ENCODE results near the gene AAMP. TPM values are rescaled to one million over a fixed set of nuclear protein-coding genes. Genes with fewer than 3 reads are reported as not detected.

Gene AAMP
- total and polyA plus RNA-seq, 2 experiments from 2014 or later: 90.8 to 203 TPM

- Mint-ChIP-seq H3K4me1 (peaks cover 26% of the 10 kb centered on the region), H3K4me3 (no peak overlapping the region), H3K27me3 (ENCODE audit: insufficient read depth, low read depth, poor library complexity) (peaks cover 13% of the 10 kb centered on the region), H3K27ac (peak overlapping the region; percentile 42; the same call in 1 of the 2 replicates), H3K36me3 (ENCODE audit: low read depth) (peaks cover 42% of the 10 kb centered on the region), H3K9me3 (no peaks in the 10 kb centered on the region)
- Histone ChIP-seq H3K9me2 (ENCODE audit: insufficient read depth) (no peaks in the 10 kb centered on the region), H3K4me1 (ENCODE audit: insufficient read depth) (peaks cover 35% of the 10 kb centered on the region), H2AFZ (no peak overlapping the region), H4K20me1 (replicated peaks; ENCODE audit: insufficient read depth) (peaks cover 73% of the 10 kb centered on the region), H3K79me2 (replicated peaks; ENCODE audit: insufficient read depth) (peaks cover 88% of the 10 kb centered on the region), H3K4me2 (no peak overlapping the region), H3K4me3 (no peak overlapping the region), H3K27me3 (ENCODE audit: insufficient read depth) (no peaks in the 10 kb centered on the region), H3F3A (replicated peaks; ENCODE audit: low read depth) (peaks cover 3% of the 10 kb centered on the region; the same call in 1 of the 2 replicates), H3K36me3 (ENCODE audit: insufficient read depth) (0 out of 2 replicates have a peak, but pooled peaks cover 14% of the 10 kb centered on the region), H3K27ac (ENCODE audit: low read depth) (no peak overlapping the region)
- DNase-seq (ENCODE audit: low spot score): no peak
- ATAC-seq: no peak
- TF ChIP-seq ETS1 (IDR thresholded peaks at IDR 0.05) (no peak), ZNF331 (CRISPR knock-in tag; IDR thresholded peaks at IDR 0.05; ENCODE audit: low read depth) (no peak), ZNF462 (CRISPR knock-in tag; IDR thresholded peaks at IDR 0.05) (no peak), REST (IDR thresholded peaks at IDR 0.05; ENCODE audit: unreplicated experiment) (no peak), JUNB (IDR thresholded peaks at IDR 0.05; ENCODE audit: unreplicated experiment) (no peak), EZH2phosphoT487 (IDR thresholded peaks at IDR 0.05; ENCODE audit: unreplicated experiment) (no peak), STAT1 (IDR thresholded peaks at IDR 0.05; ENCODE audit: unreplicated experiment) (no peak)
Observed at GRCh38 chr2:218221000-218221399, 48.9 kb downstream of the AAMP start.

All from GM23338 (cell line).